ENCODE measurements around the gene GTF3C4. TPM values are rescaled to one million over a fixed set of nuclear protein-coding genes. Genes with fewer than 3 reads are reported as not detected.

The GTF3C4 gene
- 9.7 TPM for total RNA-seq

- DNase-seq (ENCODE audit: low read depth in 2 of 3, low spot score in 2 of 3) = peak in 2 of 3 donors; percentile 18 to 41
These were observed at the start of gene GTF3C4 for GRCh38 chr9:132670457-132671391. Gene GTF3C4, plus strand, starts transcription at chr9:132670464. Its CDS starts 135 bp downstream, at chr9:132670599.

- DNase-seq (ENCODE audit: low read depth in 2 of 3, low spot score in 2 of 3) = no peak
These were observed 48.1 kb upstream of the GTF3C4 start for GRCh38 chr9:132622159-132622558.

- DNase-seq (ENCODE audit: low read depth in 2 of 3, low spot score in 2 of 3) = no peak
These were observed 44.0 kb upstream of the GTF3C4 start for GRCh38 chr9:132626285-132626684.

- no peak for DNase-seq (ENCODE audit: low read depth in 2 of 3, low spot score in 2 of 3)
These were observed 43.2 kb upstream of the GTF3C4 start for GRCh38 chr9:132627106-132627505.

GRCh38 chr9:132627594-132627993, 42.7 kb upstream of the GTF3C4 start:
- no peak for DNase-seq (ENCODE audit: low read depth in 2 of 3, low spot score in 2 of 3)

GRCh38 chr9:132628746-132629145, 41.5 kb upstream of the GTF3C4 start:
- no peak for DNase-seq (ENCODE audit: low read depth in 2 of 3, low spot score in 2 of 3)

GRCh38 chr9:132630116-132630515, 40.1 kb upstream of the GTF3C4 start:
- DNase-seq (ENCODE audit: low read depth in 2 of 3, low spot score in 2 of 3) = no peak

- DNase-seq (ENCODE audit: low read depth in 2 of 3, low spot score in 2 of 3) = no peak
These were observed 39.5 kb upstream of the GTF3C4 start for GRCh38 chr9:132630811-132631210.

GRCh38 chr9:132631280-132631679, 39.0 kb upstream of the GTF3C4 start:
- DNase-seq (ENCODE audit: low read depth in 2 of 3, low spot score in 2 of 3) = no peak

- no peak for DNase-seq (ENCODE audit: low read depth in 2 of 3, low spot score in 2 of 3)
These were observed 38.6 kb upstream of the GTF3C4 start for GRCh38 chr9:132631685-132632084.

GRCh38 chr9:132632413-132633129, 37.7 kb upstream of the GTF3C4 start:
- no peak for DNase-seq (ENCODE audit: low read depth in 2 of 3, low spot score in 2 of 3)

- no peak for DNase-seq (ENCODE audit: low read depth in 2 of 3, low spot score in 2 of 3)
These were observed 35.9 kb upstream of the GTF3C4 start for GRCh38 chr9:132634327-132634726.

- no peak for DNase-seq (ENCODE audit: low read depth in 2 of 3, low spot score in 2 of 3)
These were observed 32.9 kb upstream of the GTF3C4 start for GRCh38 chr9:132637351-132637750.

GRCh38 chr9:132637801-132638200, 32.5 kb upstream of the GTF3C4 start:
- DNase-seq (ENCODE audit: low read depth in 2 of 3, low spot score in 2 of 3) = no peak

GRCh38 chr9:132638240-132638639, 32.0 kb upstream of the GTF3C4 start:
- no peak for DNase-seq (ENCODE audit: low read depth in 2 of 3, low spot score in 2 of 3)

- DNase-seq (ENCODE audit: low read depth in 2 of 3, low spot score in 2 of 3) = no peak
These were observed 30.9 kb upstream of the GTF3C4 start for GRCh38 chr9:132639322-132639721.

- no peak for DNase-seq (ENCODE audit: low read depth in 2 of 3, low spot score in 2 of 3)
These were observed 29.0 kb upstream of the GTF3C4 start for GRCh38 chr9:132641216-132641615.

GRCh38 chr9:132644251-132644650, 26.0 kb upstream of the GTF3C4 start:
- DNase-seq (ENCODE audit: low read depth in 2 of 3, low spot score in 2 of 3) = peak in 1 of 3 donors; percentile 7

GRCh38 chr9:132645306-132645705, 25.0 kb upstream of the GTF3C4 start:
- no peak for DNase-seq (ENCODE audit: low read depth in 2 of 3, low spot score in 2 of 3)

GRCh38 chr9:132645711-132646110, 24.6 kb upstream of the GTF3C4 start:
- DNase-seq (ENCODE audit: low read depth in 2 of 3, low spot score in 2 of 3) = no peak

- DNase-seq (ENCODE audit: low read depth in 2 of 3, low spot score in 2 of 3) = no peak
These were observed 23.5 kb upstream of the GTF3C4 start for GRCh38 chr9:132646726-132647125.

- no peak for DNase-seq (ENCODE audit: low read depth in 2 of 3, low spot score in 2 of 3)
These were observed 22.9 kb upstream of the GTF3C4 start for GRCh38 chr9:132647355-132647754.

All from hematopoietic multipotent progenitor cell (in vitro differentiated cells).